NT2/D1 (cell line): ENCODE measurements around the gene RPS6KA2.

Experiments
- SUZ12 ChIP-seq: IDR thresholded peaks from 2 replicates; pipeline ENCODE4 v1.6.1; 2011; ENCODE audit not compliant: insufficient read length, insufficient read depth; ENCODE audit errors: extremely low read depth
- YY1 ChIP-seq: IDR thresholded peaks from 2 replicates; pipeline ENCODE4 v1.6.1; 2011; ENCODE audit not compliant: insufficient read length, insufficient read depth
- ZNF274 ChIP-seq: IDR thresholded peaks from 2 replicates; pipeline ENCODE4 v1.6.1; 2011; ENCODE audit warnings: mild to moderate bottlenecking, low read depth, low read length

GRCh38 chr6:166625356-166625755 is 1.7 kb downstream of the RPS6KA2 start:
- no peak for TF ChIP-seq YY1
- TF ChIP-seq ZNF274: no peak
- no peak for TF ChIP-seq SUZ12
